Stomach (tissue), 9 donors: ENCODE data around the gene POLD2. TPM values are rescaled to one million over a fixed set of nuclear protein-coding genes. Genes with fewer than 3 reads are reported as not detected.

ENCODE experiments used
- DNase-seq, 2 donors: peaks; one replicate each; pipeline versions ENCODE4 v3.0.0 to v3.0.0-alpha.2; 2013 to 2019
- H3K27ac ChIP-seq, 5 donors: fragments of 200-600 bp in 4 of 5; sonication (generic) in 4 of 5; one replicate each; pipeline ENCODE4 v1.5.1; 2013 to 2019; ENCODE audit warnings: mild to moderate bottlenecking in 1 of 5, moderate library complexity in 1 of 5
- H3K27me3 ChIP-seq, 3 donors: fragments of 200-600 bp; sonication (generic); one replicate each; pipeline ENCODE4 v1.5.1; 2017 to 2019; ENCODE audit warnings: mixed run types in 1 of 3
- H3K36me3 ChIP-seq, 4 donors: fragments of 200-600 bp; sonication (generic); 1 replicate in 3 of 4; 2 replicates in 1 of 4; pipeline ENCODE4 v1.5.1; 2016 to 2019
- H3K4me1 ChIP-seq, 4 donors: fragments of 200-600 bp; sonication (generic); one replicate each; pipeline ENCODE4 v1.5.1; 2016 to 2019
- H3K4me3 ChIP-seq, 4 donors: fragments of 200-600 bp; sonication (generic) in 3 of 4; one replicate each; pipeline ENCODE4 v1.5.1; 2016 to 2019; ENCODE audit warnings: mild to moderate bottlenecking in 1 of 4
- H3K9me3 ChIP-seq, 4 donors: fragments of 200-600 bp; sonication (generic); one replicate each; pipeline ENCODE4 v1.5.1; 2016 to 2019
- EP300 ChIP-seq: sonication (generic); formaldehyde crosslinking; IDR thresholded peaks from one replicate; pipeline ENCODE4 v1.6.1; 2017; ENCODE audit warnings: antibody characterized with exemption
- POLR2A ChIP-seq, 4 donors: fragments of 450-650 bp; IDR thresholded peaks; one replicate each; pipeline ENCODE4 v1.6.1; 2016; ENCODE audit warnings: antibody characterized with exemption in 4 of 4, control low read depth in 2 of 4, mild to moderate bottlenecking in 1 of 4, moderate library complexity in 1 of 4
- POLR2AphosphoS5 ChIP-seq, 3 donors: sonication (generic); formaldehyde crosslinking; IDR thresholded peaks; one replicate each; pipeline ENCODE4 v1.6.1; 2016; ENCODE audit warnings: antibody characterized with exemption in 3 of 3
- WGBS, 5 donors: extraction: QIAGEN DNeasy Blood & Tissue Kit in 3 of 5; methylation state at CpG; one replicate each; pipeline versions ENCODE4 v1.1.5 to v1.1.7; 2013 to 2018; 5-methylcytosine and 5-hydroxymethylcytosine counted together
- intact Hi-C: fragments of 100-400 bp; cut with DNase I; formaldehyde crosslinking; loops from one replicate; pipeline ENCODE4 v1.15.1; 2023; ENCODE audit warnings: low total_unique reads
- polyA plus RNA-seq, 3 donors: library from polyadenylated mRNA; stranded (reverse); fragments of 200-250 nt; gene quantifications; one replicate each; pipeline ENCODE4 v1.2.3, GENCODE V29; 2013
- total RNA-seq, 5 donors: library from RNA; depleted of rRNA; stranded (reverse); fragments of >200 nt; gene quantifications; one replicate each; pipeline versions ENCODE4 v1.1.0 to v1.2.3, GENCODE V29; 2014 to 2016
- TF ChIP-seq, protein P1 (sequence below), 7 experiments: fragments of 450-650 bp in 4 of 7; fragments of 200-600 bp in 3 of 7; sonication (generic) in 3 of 7; IDR thresholded peaks; one replicate each; pipeline ENCODE4 v1.5.1; 2016 to 2019; ENCODE audit warnings: antibody characterized with exemption in 7 of 7, control low read depth in 2 of 7, mild to moderate bottlenecking in 1 of 7
- donor health status: healthy with polysubstance abuse.
- donor health status: Bipolar disorder and iron deficiency.
- donor health status: healthy.

Gene POLD2
- total and polyA plus RNA-seq, 8 donors = 19.8 to 91.2 (median 62.3) TPM

- WGBS, 5 donors = 72 to 84% (median 74%) methylated on average over 8 to 16 of the region's 16 CpGs
- Histone ChIP-seq H3K27me3 (no peaks in the 10 kb centered on the region), H3K27ac (no peak overlapping the region), H3K4me3 (no peak overlapping the region), H3K4me1 (peaks cover 0 to 33% (median 13%) of the 10 kb centered on the region in 4 donors), H3K36me3 (peaks cover 6 to 100% (median 92%) of the 10 kb centered on the region in 4 donors), H3K9me3 (no peaks in the 10 kb centered on the region)
- TF ChIP-seq, protein P1, sequence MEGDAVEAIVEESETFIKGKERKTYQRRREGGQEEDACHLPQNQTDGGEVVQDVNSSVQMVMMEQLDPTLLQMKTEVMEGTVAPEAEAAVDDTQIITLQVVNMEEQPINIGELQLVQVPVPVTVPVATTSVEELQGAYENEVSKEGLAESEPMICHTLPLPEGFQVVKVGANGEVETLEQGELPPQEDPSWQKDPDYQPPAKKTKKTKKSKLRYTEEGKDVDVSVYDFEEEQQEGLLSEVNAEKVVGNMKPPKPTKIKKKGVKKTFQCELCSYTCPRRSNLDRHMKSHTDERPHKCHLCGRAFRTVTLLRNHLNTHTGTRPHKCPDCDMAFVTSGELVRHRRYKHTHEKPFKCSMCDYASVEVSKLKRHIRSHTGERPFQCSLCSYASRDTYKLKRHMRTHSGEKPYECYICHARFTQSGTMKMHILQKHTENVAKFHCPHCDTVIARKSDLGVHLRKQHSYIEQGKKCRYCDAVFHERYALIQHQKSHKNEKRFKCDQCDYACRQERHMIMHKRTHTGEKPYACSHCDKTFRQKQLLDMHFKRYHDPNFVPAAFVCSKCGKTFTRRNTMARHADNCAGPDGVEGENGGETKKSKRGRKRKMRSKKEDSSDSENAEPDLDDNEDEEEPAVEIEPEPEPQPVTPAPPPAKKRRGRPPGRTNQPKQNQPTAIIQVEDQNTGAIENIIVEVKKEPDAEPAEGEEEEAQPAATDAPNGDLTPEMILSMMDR (IDR thresholded peaks at IDR 0.05) = no peak
- TF ChIP-seq POLR2AphosphoS5 (IDR thresholded peaks at IDR 0.05) (no peak), EP300 (no peak), POLR2A (IDR thresholded peaks at IDR 0.05) (no peak)
- DNase-seq = no peak
- intact Hi-C loops = no loop called here
Observed at GRCh38 chr7:44111761-44112160, 11.6 kb downstream of the POLD2 start.

- H3K4me1 ChIP-seq = peaks cover under 1 to 40% (median 17%) of the 10 kb centered on the region in 4 donors
- peaks cover 0 to 8% (median 0%) of the 10 kb centered on the region in 3 donors for H3K27me3 ChIP-seq
- 64 to 75% (median 71%) methylated on average over 25 to 27 of the region's 27 CpGs for WGBS, 5 donors
- H3K36me3 ChIP-seq = peaks cover 4 to 93% (median 85%) of the 10 kb centered on the region in 4 donors
- no peak for TF ChIP-seq POLR2A (IDR thresholded peaks at IDR 0.05)
- no peak overlapping the region for H3K4me3 ChIP-seq
- H3K27ac ChIP-seq = peak overlapping the region in 1 of 5 donors; percentile 34
- H3K9me3 ChIP-seq = no peaks in the 10 kb centered on the region
- intact Hi-C loops = no loop called here
- DNase-seq = peak in 1 of 2 donors; percentile 59
Observed at GRCh38 chr7:44110719-44111635, 12.4 kb downstream of the POLD2 start.

DNA sequence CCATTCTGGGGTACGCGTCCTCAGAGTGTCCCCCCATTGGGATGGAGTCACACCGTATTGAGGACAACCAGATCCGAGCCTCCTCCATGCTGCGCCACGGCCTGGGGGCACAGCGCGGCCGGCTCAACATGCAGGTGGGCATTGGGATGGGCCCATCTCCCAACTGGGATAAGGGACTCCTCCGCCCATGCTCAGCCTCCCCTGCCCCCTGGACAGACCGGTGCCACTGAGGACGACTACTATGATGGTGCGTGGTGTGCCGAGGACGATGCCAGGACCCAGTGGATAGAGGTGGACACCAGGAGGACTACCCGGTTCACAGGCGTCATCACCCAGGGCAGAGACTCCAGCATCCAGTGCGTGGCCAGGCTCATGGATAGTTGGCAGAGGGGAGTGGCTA, 13.4 kb downstream of the POLD2 start:
- Histone ChIP-seq H3K4me3 (no peak overlapping the region), H3K9me3 (no peaks in the 10 kb centered on the region), H3K27me3 (peaks cover 0 to 18% (median 6%) of the 10 kb centered on the region in 3 donors), H3K36me3 (peaks cover 0 to 83% (median 75%) of the 10 kb centered on the region in 4 donors), H3K4me1 (peaks cover 5 to 46% (median 25%) of the 10 kb centered on the region in 4 donors), H3K27ac (peak overlapping the region in 2 of 5 donors; percentile 12 to 37)
- no peak for DNase-seq
- TF ChIP-seq POLR2A (IDR thresholded peaks at IDR 0.05) (no peak), POLR2AphosphoS5 (IDR thresholded peaks at IDR 0.05) (no peak), EP300 (no peak)
- TF ChIP-seq, protein P1 (IDR thresholded peaks at IDR 0.05) = no peak
- WGBS, 5 donors = 92 to 94% (median 93%) methylated on average over 16 to 18 of the region's 18 CpGs
- intact Hi-C loops = no loop called here

DNA sequence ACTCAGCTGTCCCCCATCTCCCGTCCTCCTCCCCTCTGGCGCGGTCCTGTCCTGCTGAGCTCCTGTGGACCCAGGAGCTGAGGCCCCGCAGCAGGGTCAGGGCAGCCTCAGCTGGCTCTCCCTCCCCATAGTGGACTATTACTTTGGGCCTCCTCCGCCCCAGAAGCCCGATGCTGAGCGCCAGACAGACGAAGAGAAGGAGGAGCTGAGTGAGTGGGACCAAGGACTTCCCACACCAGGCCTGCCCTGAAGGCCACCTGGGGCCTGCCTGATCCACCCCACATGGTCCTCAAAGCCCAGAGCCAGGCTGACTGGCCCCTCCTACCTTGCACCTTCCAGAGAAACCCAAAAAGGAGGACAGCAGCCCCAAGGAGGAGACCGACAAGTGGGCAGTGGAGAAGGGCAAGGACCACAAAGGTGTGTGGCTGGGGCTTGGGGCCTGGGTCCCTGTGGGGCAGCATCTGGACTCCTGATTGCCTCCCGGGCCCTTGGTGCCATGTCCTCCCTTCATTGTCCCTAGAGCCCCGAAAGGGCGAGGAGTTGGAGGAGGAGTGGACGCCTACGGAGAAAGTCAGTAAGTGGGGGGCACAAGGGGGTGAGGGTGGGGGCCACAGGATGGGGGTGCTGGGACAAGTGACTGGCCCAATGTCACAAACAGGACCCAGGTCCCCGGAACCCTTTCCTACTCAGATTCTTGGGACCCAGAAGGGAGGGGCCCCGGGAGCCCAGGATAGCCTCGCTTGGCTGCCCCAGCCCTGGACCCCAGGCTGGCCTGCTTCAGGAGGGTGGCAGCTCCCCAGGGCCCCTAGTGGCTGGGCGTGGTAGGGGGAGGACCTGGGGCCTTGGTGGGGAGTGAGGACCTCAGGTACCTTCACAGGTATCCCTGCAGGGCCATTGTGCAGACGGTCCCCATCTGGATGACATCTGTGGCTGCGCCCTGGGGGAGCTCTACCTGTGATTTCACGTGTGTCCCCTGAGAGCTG, 14.3 kb downstream of the POLD2 start:
- H3K9me3 ChIP-seq = no peaks in the 10 kb centered on the region
- TF ChIP-seq POLR2AphosphoS5 (IDR thresholded peaks at IDR 0.05) (no peak), POLR2A (IDR thresholded peaks at IDR 0.05) (no peak), EP300 (no peak)
- TF ChIP-seq, protein P1 (IDR thresholded peaks at IDR 0.05) = no peak
- 83 to 88% (median 84%) methylated on average over 16 to 21 of the region's 21 CpGs for WGBS, 5 donors
- no peak for DNase-seq
- H3K27me3 ChIP-seq = peaks cover 0 to 27% (median 16%) of the 10 kb centered on the region in 3 donors
- intact Hi-C loops = no loop called here
- H3K36me3 ChIP-seq = peaks cover 0 to 74% (median 66%) of the 10 kb centered on the region in 4 donors
- H3K4me3 ChIP-seq = no peak overlapping the region
- H3K4me1 ChIP-seq = peaks cover 5 to 55% (median 32%) of the 10 kb centered on the region in 4 donors
- peak overlapping the region in 3 of 5 donors; percentile 23 to 93 (median 37) for H3K27ac ChIP-seq
